Measurements from ENCODE around the gene JAK1. TPM values are rescaled to one million over a fixed set of nuclear protein-coding genes. Genes with fewer than 3 reads are reported as not detected.

JAK1 gene
- total and polyA plus RNA-seq, 10 of the 15 experiments (the other 5 are each of a cell fraction or from before 2014, with no cell fraction given): 9.6 to 45.5 (median 35.7) TPM

DNA sequence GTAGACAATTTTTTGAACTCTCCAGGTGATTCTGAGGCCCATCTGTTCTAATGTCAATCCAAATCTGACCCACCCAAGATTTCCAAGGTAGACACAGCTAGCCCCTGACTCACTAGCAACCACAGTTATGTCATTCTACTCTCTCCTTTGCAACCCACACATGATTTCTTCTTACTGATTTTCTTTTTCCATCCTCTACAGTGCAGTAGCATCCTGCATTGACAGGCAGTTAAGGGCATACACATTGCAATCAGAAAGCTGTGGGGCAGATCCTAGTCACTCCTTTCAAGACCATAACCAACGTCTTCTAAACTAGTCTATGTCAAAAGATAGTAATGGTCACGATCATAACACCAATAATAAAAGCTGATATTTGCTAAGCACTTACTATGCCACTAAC, 54.2 kb downstream of the JAK1 start (continued):
- TF ChIP-seq, protein P1, sequence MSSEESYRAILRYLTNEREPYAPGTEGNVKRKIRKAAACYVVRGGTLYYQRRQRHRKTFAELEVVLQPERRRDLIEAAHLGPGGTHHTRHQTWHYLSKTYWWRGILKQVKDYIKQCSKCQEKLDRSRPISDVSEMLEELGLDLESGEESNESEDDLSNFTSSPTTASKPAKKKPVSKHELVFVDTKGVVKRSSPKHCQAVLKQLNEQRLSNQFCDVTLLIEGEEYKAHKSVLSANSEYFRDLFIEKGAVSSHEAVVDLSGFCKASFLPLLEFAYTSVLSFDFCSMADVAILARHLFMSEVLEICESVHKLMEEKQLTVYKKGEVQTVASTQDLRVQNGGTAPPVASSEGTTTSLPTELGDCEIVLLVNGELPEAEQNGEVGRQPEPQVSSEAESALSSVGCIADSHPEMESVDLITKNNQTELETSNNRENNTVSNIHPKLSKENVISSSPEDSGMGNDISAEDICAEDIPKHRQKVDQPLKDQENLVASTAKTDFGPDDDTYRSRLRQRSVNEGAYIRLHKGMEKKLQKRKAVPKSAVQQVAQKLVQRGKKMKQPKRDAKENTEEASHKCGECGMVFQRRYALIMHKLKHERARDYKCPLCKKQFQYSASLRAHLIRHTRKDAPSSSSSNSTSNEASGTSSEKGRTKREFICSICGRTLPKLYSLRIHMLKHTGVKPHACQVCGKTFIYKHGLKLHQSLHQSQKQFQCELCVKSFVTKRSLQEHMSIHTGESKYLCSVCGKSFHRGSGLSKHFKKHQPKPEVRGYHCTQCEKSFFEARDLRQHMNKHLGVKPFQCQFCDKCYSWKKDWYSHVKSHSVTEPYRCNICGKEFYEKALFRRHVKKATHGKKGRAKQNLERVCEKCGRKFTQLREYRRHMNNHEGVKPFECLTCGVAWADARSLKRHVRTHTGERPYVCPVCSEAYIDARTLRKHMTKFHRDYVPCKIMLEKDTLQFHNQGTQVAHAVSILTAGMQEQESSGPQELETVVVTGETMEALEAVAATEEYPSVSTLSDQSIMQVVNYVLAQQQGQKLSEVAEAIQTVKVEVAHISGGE (CRISPR knock-in tag; IDR thresholded peaks at IDR 0.05): no peak
- TF ChIP-seq, protein P2, sequence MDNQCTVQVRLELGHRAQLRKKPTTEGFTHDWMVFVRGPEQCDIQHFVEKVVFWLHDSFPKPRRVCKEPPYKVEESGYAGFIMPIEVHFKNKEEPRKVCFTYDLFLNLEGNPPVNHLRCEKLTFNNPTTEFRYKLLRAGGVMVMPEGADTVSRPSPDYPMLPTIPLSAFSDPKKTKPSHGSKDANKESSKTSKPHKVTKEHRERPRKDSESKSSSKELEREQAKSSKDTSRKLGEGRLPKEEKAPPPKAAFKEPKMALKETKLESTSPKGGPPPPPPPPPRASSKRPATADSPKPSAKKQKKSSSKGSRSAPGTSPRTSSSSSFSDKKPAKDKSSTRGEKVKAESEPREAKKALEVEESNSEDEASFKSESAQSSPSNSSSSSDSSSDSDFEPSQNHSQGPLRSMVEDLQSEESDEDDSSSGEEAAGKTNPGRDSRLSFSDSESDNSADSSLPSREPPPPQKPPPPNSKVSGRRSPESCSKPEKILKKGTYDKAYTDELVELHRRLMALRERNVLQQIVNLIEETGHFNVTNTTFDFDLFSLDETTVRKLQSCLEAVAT (IDR thresholded peaks at IDR 0.05): no peak
- TF ChIP-seq, protein P3, sequence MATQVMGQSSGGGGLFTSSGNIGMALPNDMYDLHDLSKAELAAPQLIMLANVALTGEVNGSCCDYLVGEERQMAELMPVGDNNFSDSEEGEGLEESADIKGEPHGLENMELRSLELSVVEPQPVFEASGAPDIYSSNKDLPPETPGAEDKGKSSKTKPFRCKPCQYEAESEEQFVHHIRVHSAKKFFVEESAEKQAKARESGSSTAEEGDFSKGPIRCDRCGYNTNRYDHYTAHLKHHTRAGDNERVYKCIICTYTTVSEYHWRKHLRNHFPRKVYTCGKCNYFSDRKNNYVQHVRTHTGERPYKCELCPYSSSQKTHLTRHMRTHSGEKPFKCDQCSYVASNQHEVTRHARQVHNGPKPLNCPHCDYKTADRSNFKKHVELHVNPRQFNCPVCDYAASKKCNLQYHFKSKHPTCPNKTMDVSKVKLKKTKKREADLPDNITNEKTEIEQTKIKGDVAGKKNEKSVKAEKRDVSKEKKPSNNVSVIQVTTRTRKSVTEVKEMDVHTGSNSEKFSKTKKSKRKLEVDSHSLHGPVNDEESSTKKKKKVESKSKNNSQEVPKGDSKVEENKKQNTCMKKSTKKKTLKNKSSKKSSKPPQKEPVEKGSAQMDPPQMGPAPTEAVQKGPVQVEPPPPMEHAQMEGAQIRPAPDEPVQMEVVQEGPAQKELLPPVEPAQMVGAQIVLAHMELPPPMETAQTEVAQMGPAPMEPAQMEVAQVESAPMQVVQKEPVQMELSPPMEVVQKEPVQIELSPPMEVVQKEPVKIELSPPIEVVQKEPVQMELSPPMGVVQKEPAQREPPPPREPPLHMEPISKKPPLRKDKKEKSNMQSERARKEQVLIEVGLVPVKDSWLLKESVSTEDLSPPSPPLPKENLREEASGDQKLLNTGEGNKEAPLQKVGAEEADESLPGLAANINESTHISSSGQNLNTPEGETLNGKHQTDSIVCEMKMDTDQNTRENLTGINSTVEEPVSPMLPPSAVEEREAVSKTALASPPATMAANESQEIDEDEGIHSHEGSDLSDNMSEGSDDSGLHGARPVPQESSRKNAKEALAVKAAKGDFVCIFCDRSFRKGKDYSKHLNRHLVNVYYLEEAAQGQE (IDR thresholded peaks at IDR 0.05; ENCODE audit: low read depth, low read length): no peak
- TF ChIP-seq YY1 (IDR thresholded peaks at IDR 0.05; ENCODE audit: low read depth, low read length) (no peak), RAD51 (IDR thresholded peaks at IDR 0.05) (no peak), SMC3 (IDR thresholded peaks at IDR 0.05; ENCODE audit: borderline replicate concordance, low read length) (no peak), MTA2 (IDR thresholded peaks at IDR 0.05; ENCODE audit: low read depth) (no peak), NR2F1 (conservative IDR thresholded peaks at IDR 0.05) (no peak), SUZ12 (IDR thresholded peaks at IDR 0.05; ENCODE audit: unreplicated experiment) (no peak)
- TF ChIP-seq, protein P4, sequence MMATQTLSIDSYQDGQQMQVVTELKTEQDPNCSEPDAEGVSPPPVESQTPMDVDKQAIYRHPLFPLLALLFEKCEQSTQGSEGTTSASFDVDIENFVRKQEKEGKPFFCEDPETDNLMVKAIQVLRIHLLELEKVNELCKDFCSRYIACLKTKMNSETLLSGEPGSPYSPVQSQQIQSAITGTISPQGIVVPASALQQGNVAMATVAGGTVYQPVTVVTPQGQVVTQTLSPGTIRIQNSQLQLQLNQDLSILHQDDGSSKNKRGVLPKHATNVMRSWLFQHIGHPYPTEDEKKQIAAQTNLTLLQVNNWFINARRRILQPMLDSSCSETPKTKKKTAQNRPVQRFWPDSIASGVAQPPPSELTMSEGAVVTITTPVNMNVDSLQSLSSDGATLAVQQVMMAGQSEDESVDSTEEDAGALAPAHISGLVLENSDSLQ (IDR thresholded peaks at IDR 0.05): no peak
- TF ChIP-seq, protein P5, sequence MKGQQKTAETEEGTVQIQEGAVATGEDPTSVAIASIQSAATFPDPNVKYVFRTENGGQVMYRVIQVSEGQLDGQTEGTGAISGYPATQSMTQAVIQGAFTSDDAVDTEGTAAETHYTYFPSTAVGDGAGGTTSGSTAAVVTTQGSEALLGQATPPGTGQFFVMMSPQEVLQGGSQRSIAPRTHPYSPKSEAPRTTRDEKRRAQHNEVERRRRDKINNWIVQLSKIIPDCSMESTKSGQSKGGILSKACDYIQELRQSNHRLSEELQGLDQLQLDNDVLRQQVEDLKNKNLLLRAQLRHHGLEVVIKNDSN (IDR thresholded peaks at IDR 0.05; ENCODE audit: borderline replicate concordance, extremely low read length, insufficient read depth, low read depth, low read length): no peak
